ENCODE measurements around the gene CLDN7.

CLDN7 gene, protein sequence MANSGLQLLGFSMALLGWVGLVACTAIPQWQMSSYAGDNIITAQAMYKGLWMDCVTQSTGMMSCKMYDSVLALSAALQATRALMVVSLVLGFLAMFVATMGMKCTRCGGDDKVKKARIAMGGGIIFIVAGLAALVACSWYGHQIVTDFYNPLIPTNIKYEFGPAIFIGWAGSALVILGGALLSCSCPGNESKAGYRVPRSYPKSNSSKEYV

DNA sequence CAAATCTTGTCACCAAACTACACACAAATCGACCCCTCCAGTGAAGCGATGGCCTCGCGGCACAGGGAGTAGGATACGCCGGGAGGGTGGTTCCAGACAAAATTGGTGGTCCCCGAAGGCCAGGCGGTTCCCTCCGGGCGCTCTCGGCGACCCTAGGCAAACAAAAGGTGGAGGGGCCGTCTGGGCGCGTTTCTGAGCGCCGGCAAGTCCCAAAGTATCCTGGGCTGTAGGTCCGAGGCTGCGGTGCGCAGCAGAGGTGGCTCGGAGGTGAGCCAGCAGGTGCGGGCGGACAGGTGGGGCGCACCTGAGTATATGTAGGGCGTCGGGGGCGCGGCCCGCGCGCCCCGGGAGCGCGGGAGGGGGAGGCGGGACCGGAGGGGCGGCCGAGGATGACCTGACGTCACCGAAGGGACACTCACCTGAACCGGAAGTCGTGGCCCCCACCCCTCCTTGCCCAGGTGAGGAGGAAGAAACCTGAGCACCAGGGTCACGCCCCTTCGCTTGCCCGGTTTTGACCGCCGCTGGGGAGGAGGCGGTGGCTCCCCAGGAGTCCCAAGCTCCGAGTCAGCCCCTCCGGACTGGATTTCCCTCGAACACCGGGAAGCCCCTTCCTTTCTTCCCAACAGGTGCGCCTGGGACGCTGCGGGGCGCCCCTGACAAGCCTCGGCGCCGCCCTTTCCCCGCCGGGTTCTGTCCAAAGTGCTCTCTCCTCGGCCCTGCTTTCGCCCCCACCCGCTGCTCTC, at the start of gene CLDN7:
Gene CLDN7 (minus strand): TSS at position 287 of the 743 bp plus-strand sequence. CDS start 435 bp downstream, outside the sequence.
- no peak for DNase-seq (ENCODE audit: low read depth in 2 of 2)

DNA sequence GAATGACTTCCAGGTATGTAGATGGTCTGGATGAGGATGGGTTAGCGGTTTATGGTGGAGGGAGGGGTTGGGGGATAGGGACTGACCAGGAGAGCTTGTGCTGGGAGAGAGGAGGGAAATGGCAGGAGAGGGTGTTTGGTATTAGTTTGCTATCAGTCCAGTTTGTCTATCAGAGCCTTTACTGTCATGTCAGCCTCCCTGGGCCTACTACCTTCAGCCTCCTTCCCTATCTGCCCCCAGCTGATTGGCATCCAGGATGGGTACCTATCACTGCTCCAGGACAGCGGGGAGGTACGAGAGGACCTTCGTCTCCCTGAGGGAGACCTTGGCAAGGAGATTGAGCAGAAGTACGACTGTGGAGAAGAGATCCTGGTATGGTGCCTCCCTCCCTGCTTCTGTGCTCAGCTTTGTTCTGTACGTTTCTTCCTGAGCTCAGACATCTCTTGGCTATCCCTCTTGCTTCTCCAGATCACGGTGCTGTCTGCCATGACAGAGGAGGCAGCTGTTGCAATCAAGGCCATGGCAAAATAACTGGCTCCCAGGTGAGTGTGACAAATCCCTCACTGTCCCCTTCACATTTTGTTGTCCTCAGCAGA, 48.9 kb upstream of the CLDN7 start:
- DNase-seq (ENCODE audit: low read depth in 2 of 2) = no peak

DNA sequence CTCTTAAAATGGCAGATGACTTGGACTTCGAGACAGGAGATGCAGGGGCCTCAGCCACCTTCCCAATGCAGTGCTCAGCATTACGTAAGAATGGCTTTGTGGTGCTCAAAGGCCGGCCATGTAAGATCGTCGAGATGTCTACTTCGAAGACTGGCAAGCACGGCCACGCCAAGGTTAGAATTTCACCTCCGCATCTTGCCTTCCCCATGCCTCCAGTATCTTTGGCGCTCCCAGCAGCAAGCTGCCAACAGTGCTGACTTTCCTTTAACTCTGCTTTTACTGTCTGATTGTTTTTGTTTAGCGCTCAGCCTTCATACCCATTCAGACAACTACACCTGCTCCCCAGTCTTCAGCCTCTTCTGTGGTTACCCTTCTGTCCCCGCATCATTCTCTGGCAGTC, 47.4 kb upstream of the CLDN7 start:
- DNase-seq (ENCODE audit: low read depth in 2 of 2) = no peak

DNA sequence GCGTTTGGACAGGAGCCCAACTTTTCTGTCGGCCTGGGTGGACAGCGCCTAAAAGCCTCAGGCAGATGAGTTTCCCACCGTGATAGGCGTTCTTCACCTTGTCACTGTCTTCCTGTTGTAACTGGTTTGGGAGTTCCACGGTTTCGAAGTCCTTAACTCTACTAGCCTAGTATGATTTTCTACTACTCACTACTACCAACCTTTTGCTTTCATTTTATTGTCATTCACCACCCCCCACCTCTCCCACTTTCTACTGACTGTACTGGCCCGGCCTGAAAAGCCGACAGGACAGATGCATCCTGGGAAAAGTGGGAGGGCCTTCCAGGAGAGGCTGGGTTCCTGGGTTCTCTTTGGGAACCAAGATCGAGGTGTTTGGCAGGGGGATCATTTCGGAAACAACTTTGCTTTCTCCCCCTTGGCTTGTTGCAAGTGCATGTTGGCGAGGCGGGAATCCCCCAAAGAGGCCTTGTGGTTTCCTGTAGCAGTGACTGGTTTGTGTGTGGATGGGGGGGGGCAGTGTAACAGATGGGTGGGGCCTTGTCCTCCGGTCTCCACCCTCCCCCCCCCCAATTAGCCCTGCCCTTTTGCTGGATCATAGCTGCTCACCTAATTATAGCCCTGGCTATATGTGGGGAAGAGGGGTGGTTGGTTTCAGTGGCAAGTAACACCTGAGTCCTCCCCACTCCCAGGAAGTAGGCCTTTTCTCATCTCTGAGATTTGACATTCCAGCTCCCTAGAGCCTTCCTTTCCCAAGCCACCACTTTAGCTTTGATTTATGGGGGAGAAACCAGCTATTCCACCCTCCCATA, 46.6 kb upstream of the CLDN7 start:
- peak; percentile 69 to 74 for DNase-seq (ENCODE audit: low read depth in 2 of 2)

DNA sequence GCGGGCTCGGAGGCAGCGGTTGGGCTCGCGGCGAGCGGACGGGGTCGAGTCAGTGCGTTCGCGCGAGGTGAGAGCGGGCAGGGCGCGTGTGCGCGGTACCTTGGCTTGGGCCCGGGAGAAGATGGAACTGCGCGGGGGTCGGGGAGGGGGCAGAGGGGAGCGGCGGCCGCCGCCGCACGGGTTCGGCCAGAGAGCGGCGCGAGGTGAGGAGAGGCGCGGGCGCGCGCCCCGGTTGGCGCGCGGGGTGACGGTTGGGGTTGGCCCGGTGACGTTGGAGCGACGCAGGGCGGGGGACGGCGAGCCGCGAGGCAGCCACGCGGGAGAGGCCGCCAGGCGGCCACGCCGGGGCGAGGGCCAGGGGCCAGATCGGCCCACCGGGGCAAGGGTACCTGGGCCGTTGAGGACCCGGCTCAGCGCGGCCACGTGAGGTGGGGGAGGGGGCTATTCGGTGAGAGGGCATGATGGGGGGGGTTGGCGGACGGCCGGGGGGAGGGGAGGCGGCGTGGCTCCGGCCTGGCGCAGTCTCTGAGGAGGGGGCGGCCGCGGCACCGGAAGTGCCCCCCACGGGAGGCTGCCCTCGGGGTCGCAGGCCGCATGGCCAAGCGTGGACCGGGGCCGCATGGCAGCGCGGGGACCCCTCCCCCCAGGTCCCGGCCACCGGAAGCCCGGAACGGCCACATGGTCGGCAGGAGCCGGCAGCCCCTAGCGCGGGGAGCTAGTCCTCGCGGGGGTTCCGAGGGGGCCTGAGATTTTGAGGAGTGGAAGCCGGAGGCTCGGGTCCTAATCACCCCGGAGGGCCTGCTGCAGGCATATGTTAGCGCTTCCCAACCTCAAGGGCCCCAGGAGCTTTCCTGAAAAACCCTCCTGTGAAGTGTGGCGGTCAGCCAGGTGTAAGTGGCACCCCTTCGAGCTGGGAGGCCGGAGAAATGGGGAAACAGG, 45.7 kb upstream of the CLDN7 start:
- peak in 1 of 2 donors; percentile 41 for DNase-seq (ENCODE audit: low read depth in 2 of 2)

DNA sequence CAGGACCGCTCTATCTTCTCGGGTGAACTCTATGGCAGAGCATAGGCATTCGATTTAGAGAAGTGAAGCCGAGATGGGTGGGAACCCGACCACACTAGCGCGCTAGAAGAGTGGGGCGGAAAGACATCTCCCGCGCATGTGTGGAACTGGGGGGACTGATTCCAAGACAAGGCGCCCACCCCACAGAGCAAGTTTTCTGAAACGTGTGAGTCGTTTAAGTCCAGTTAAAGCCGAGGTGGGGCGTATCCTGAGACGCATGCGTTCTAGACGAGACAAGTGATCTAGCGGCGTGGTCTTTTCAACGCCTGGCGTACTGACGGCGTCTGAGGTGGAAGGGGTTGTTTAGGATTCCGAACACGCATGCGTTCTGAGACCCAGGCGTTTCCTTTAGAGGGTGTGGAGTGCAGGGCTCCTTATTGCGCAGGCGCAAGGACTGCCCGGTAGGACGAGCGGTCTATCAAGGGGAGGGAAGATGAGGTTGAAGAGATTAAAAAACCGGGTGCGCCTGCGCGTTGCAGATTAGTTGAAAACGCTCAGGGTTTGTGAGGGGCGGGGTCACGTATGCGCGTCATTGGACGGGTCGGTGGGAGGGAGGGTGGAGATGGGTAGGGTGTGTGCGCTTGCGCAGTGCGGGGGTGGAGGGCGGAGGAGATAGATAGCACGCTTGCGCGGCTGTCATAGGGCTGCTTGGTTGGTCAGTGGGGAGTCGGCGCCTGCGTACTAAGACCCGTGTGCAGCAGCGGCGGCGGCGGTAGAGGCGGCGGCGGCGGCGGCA, 44.8 kb upstream of the CLDN7 start, which contains the start of gene EIF5A:
Gene EIF5A (plus strand): TSS at position 718 of the 775 bp plus-strand sequence. CDS start 2,008 bp downstream, outside the sequence.
- DNase-seq (ENCODE audit: low read depth in 2 of 2) = peak; percentile 100

DNA sequence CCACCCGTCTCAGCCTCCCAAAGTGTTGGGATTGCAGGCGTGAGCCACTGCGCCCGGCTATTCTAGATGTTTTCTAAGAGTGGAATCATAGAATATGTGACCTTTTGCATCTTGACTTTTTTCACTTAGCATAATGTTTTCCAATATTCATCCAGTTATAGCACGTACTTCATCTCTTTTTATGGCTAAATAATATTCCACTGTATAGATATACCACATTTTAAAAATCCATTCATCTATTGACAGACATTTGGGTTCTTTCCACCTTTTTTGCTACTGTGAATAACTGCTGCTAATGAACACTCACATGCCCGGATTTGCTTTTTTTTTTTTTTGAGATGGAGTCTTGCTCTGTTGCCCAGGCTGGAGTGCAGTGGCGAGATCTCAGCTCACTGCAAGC, 41.9 kb upstream of the CLDN7 start:
- no peak for DNase-seq (ENCODE audit: low read depth in 2 of 2)

DNA sequence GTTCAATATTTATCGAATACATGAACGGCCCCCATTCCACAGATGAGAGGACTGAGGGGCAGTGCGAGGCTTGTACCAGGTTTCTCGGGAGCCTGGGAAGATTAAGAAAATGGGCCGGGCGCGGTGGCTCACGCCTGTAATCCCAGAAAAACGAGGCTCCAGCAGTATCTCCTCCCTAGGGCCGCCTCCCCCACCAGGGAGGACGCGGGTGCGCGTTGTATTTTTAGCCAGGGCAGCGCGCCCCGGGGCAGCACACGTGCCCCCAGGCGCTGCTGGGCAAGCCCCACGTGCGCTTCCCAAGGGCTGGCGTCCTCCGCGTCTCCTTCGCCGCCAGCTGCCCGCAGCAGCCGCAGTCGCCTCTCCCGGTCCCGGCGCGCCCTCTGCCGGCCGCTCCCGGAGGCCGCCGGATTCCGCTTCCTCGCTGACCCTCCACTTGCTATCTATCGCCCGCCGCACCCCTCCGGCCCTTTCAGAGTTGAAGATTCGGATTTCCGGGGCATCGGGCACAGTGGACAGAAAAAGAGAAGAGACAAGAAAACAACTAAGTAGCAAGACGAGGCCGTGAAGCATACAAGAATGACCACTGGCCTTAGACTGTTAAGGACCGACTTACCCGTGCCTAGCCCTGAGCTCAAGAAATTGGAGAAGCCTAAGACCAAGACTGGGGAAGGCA, 34.0 kb upstream of the CLDN7 start:
- DNase-seq (ENCODE audit: low read depth in 2 of 2) = peak; percentile 70 to 73

DNA sequence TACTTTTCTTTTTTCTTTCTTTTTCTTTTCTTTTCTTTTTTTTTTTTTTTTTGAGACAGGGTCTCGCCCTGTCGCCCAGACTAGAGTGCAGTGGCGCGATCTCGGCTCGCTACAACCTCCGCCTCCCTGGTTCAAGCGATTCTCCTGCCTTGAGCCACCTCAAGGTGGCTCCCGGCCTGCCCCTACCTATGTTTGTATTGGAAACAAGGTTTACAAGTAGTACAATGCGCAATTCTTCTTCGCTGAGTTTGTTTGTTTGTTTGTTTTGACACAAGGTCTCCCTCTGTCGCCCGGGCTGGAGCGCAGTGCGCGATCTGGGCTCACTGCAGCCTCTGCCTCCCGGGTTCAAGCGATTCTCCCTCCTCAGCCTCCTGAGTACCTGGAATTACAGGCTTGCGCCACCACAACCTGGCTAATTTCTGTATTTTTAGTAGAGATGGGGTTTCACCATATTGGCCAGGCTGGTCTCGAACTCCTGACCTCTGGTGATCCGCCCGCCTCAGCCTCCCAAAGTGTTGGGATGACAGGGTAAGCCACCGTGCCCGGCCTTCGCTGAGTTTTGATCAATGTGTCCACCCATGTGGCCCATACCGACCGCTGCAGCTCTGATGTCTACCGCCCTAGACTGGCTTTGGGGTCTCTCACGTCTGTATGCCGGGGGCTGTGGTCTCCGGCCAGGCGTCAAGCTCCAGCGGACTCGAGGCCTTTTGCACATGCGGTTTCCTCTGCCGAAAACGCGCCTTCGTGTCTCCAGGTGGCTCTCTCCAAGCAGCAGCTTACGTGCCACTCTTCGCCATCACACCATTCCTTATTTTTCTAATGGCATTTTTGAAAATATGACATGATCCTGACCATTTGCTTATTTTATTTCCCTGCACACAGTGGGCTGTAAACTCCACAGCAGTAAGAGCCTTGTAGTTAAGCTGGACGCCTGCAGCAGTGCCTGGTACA, 33.2 kb upstream of the CLDN7 start:
- DNase-seq (ENCODE audit: low read depth in 2 of 2) = no peak

DNA sequence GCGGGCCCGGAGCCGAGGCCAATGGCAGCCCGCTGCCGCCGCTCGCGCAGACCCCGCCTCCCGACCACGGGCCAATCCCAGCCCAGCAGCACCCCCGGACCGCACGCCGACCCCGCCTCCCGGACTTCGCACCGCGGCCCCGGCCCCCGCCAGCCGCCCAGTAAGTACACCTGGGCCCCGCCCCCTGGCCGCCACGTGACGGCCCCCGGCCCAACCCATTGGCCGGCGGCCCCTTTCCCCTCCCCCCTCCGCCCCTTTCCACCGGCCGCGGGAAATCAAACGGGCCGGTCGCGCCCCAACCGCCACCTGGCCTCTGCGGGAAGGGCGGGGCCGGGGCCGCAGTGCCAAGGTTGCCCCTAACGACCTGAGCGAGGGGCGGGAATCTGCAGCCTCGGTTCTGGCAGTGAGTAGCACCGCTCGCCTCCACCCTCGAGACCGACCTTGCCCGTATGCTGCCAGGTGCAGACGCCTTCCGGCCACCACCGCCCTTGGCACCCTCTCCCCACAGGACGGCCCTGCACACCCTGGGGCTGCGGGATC, 32.4 kb upstream of the CLDN7 start, which contains the start of gene YBX2:
Gene YBX2 (minus strand): TSS at position 26 of the 540 bp plus-strand sequence. CDS start 139 bp downstream, outside the sequence.
- DNase-seq (ENCODE audit: low read depth in 2 of 2) = peak; percentile 72 to 79

DNA sequence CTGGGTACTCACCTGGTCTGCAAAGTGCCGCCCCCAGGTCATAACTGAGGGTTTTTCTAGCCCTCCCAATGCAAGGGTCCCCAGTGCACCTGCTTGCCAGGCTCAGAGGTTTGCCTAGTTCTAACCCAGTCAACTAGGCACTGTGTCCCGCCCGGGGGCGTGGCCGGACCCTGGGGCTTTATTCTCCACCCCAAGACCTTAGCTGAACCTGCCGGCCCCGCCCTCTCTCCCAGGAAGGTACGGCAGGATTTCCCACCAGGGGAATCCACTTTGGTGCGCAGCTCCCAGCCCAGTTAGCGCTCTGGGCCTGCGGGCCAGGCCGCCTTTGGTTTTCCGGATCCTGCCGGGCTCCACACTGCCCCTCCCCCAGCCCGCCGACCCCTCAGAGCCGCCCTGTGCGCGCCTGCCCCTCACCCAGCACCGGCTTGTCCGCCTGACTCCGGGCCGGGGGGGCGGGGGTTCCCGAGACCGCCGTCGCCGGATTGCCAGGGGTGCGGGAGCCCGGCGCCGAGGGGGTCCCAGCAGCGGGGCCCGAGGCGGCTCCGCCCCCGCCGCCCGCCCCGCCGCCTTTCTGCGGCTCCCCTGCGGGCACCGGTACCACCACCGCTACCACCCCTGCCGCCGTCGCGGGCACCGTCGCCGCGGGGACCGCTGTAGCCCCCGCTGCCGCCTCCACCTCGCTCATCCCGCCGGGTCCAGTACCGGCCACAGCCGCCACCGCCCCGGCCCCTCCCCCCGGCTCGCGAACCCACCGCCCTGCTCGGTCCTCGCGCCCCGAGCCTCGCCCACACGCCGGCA, 31.7 kb upstream of the CLDN7 start:
- peak in 1 of 2 donors; percentile 15 for DNase-seq (ENCODE audit: low read depth in 2 of 2)

DNA sequence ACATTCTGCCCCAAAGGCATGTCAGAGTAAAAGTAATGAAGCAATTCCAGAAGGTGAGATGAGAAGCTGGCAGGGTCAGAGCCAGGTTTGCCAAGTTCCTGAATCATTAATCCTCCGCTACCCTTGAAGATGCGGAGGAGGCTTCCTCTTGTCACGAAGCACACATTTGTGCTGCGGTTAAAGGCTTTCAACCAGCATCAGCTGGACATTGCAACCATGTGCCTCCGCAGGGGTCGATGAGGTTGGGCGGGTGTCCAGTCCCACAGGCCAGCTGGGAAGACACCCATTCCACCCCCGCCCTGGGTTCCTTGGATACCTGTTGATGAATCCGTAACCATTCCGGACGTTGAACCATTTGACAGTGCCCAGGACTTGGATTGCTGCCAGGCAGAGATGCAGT, 30.9 kb upstream of the CLDN7 start:
- no peak for DNase-seq (ENCODE audit: low read depth in 2 of 2)

DNA sequence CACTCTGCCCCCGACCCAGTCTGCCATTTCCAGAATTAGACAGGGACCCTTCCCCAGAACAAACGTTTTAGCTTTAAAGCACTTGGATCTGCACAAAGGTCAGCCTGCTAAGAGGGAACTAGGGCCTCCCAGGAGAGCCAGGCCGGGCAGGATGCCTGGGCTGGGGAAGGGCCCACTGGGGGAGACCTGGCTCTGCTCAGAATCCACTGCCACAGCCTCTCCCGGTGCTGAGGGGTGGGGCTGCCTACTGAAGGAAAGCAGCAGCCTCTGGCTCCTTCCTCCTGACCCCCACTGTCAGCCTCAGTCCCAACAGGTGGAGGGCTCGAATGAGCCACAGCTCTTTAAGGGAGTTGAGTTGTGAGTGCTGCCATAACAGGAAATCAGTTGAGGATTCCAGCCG, 30.5 kb upstream of the CLDN7 start:
- no peak for DNase-seq (ENCODE audit: low read depth in 2 of 2)

DNA sequence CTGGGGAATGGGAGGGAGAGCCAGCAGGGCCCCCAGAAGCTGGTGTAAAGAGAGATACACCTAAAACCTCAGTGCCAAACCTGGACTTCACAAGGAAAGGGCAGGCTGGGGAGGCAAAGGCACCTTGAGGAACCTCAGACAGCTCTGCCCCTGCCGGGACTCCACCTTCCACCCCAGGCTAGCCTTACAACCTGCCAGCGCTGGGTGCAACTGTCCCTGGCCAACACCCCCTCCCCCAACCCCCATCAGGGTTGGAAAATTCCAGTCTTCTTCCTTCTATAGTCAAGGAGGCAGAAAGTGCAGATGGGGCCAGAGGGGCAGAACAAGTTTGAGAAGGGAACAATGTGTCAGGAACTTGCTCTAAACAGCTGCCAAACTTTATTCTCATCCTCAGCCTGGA, 29.9 kb upstream of the CLDN7 start:
- DNase-seq (ENCODE audit: low read depth in 2 of 2) = no peak

DNA sequence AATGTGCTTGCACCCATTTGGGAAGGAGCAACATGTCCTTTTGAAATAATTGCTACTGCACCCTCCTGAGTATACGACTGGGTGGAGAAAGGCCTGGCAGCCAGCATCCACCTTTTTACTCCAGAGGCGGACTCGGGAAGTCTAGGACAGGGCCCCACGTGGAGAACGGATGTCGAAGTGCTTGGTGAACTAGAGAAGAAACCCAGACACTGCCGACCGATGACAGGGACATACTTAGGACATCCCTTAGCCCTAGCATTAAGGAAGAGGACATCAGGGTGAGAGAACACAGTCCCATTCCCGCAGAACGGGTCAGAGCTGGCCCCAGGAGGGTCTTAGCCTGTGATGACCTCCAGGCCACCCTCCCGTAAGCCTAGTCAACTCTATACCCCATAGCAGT, 28.4 kb upstream of the CLDN7 start:
- DNase-seq (ENCODE audit: low read depth in 2 of 2) = no peak

DNA sequence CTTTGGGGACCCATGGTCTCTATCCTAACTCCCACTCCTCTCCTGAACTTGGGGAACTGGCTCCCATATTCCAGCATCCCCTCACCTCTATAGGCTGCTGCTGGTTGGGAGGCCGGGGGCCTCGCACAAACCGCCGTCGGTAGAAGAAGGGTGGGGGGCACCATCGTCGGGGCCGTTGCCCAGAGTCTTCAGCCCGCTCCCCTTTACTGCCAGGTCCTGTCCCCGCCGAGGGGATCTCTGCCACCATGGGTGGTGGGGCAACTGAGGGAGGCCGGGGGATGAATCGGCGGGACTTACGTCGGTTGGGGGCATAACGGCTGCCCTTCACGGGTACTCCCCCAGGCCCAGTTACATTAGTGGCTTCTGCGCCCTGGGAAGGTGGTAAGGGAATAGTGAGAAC, 27.9 kb upstream of the CLDN7 start:
- no peak for DNase-seq (ENCODE audit: low read depth in 2 of 2)
